WTC11 (cell line): ENCODE data around the gene MTOR. TPM values are rescaled to one million over a fixed set of nuclear protein-coding genes. Genes with fewer than 3 reads are reported as not detected.

Source experiments
- AR ChIP-seq: fragments of 250-450 bp; sonication (Bioruptor Pico); IDR thresholded peaks from 2 replicates; pipeline ENCODE4 v1.9.0; 2021; ENCODE audit warnings: mild to moderate bottlenecking
- ARID4B ChIP-seq: sonication (generic); formaldehyde crosslinking; IDR thresholded peaks from 2 replicates; pipeline ENCODE4 v1.8.0; 2023; ENCODE audit warnings: missing genetic modification reagents, mild to moderate bottlenecking, borderline replicate concordance
- ATF3 ChIP-seq: sonication (generic); formaldehyde crosslinking; conservative IDR thresholded peaks from 2 replicates; pipeline ENCODE4 v1.8.1; 2022; ENCODE audit warnings: mild to moderate bottlenecking, missing genetic modification reagents
- ATF6 ChIP-seq: sonication (generic); formaldehyde crosslinking; IDR thresholded peaks from 2 replicates; pipeline ENCODE4 v1.8.1; 2023; ENCODE audit warnings: mild to moderate bottlenecking, missing genetic modification reagents
- E2F4 ChIP-seq: sonication (generic); formaldehyde crosslinking; IDR thresholded peaks from 2 replicates; pipeline ENCODE4 v1.8.1; 2022; ENCODE audit warnings: low read depth, mild to moderate bottlenecking, moderate library complexity, missing genetic modification reagents, borderline replicate concordance
- FOXP4 ChIP-seq: sonication (generic); formaldehyde crosslinking; IDR thresholded peaks from 2 replicates; pipeline ENCODE4 v1.8.0; 2022; ENCODE audit warnings: mild to moderate bottlenecking, missing genetic modification reagents
- HMGXB4 ChIP-seq: sonication (generic); formaldehyde crosslinking; IDR thresholded peaks from 2 replicates; pipeline ENCODE4 v1.8.1; 2023; ENCODE audit warnings: mild to moderate bottlenecking, moderate library complexity, missing genetic modification reagents
- IRF1 ChIP-seq: sonication (generic); formaldehyde crosslinking; IDR thresholded peaks from 2 replicates; pipeline ENCODE4 v1.8.0; 2023; ENCODE audit warnings: missing genetic modification reagents
- SP1 ChIP-seq: sonication (generic); formaldehyde crosslinking; conservative IDR thresholded peaks from 2 replicates; pipeline ENCODE4 v1.8.1; 2022; ENCODE audit warnings: missing genetic modification reagents
- ZBTB43 ChIP-seq: sonication (generic); formaldehyde crosslinking; IDR thresholded peaks from 2 replicates; pipeline ENCODE4 v1.8.1; 2023; ENCODE audit warnings: mild to moderate bottlenecking, missing genetic modification reagents
- ZNF138 ChIP-seq: sonication (generic); formaldehyde crosslinking; conservative IDR thresholded peaks from 2 replicates; pipeline ENCODE4 v1.8.1; 2022; ENCODE audit warnings: mild to moderate bottlenecking, moderate library complexity, missing genetic modification reagents
- ZNF219 ChIP-seq: sonication (generic); formaldehyde crosslinking; IDR thresholded peaks from 2 replicates; pipeline ENCODE4 v1.8.0; 2023; ENCODE audit warnings: missing genetic modification reagents, mild to moderate bottlenecking, borderline replicate concordance
- ZNF263 ChIP-seq: sonication (generic); formaldehyde crosslinking; IDR thresholded peaks from 2 replicates; pipeline ENCODE4 v1.8.1; 2022; ENCODE audit warnings: low read depth, mild to moderate bottlenecking, moderate library complexity, missing genetic modification reagents
- ZNF396 ChIP-seq: fragments of 250-450 bp; sonication (Bioruptor Pico); IDR thresholded peaks from 2 replicates; pipeline ENCODE4 v1.8.0; 2021; ENCODE audit warnings: mild to moderate bottlenecking, moderate library complexity, borderline replicate concordance
- ZNF425 ChIP-seq: fragments of 250-450 bp; sonication (Bioruptor Pico); conservative IDR thresholded peaks from 2 replicates; pipeline ENCODE4 v1.9.0; 2021; ENCODE audit warnings: mild to moderate bottlenecking
- total RNA-seq: library from RNA; stranded (reverse); gene quantifications from 3 replicates; pipeline ENCODE4 v1.2.3, GENCODE V29; 2021

The MTOR gene
- total RNA-seq, 1 experiment from 2014 or later, result 65.0 TPM

- TF ChIP-seq FOXP4 (peak; percentile 57; the same call in 1 of the 2 replicates), ZNF425 (CRISPR knock-in tag) (no peak), ZNF263 (no peak), ATF6 (no peak), ZNF219 (CRISPR knock-in tag) (no peak; the same call in 1 of the 2 replicates), ARID4B (CRISPR knock-in tag) (peak; percentile 66; the same call in 1 of the 2 replicates), ZNF396 (CRISPR knock-in tag) (no peak), ZBTB43 (CRISPR knock-in tag) (no peak), HMGXB4 (peak; percentile 90), AR (CRISPR knock-in tag) (no peak), IRF1 (no peak), E2F4 (CRISPR knock-in tag) (no peak), ZNF138 (CRISPR knock-in tag) (no peak), SP1 (peak; percentile 50; the same call in 1 of the 2 replicates), ATF3 (CRISPR knock-in tag) (no peak)
Measured at GRCh38 chr1:11099310-11100148, 162.8 kb downstream of the MTOR start, which contains the start of gene EXOSC10 (continued).
